GM23338 (cell line): ENCODE measurements around the gene GAK. TPM values are rescaled to one million over a fixed set of nuclear protein-coding genes. Genes with fewer than 3 reads are reported as not detected.

Experiments used
- ATAC-seq: fragments of 200-7000 bp; cut with Tn5 transposase; 3 replicates; pipeline ENCODE4 v1.9.1; 2020
- DNase-seq: peaks from one replicate; pipeline ENCODE4 v3.0.0-alpha.2; 2015; ENCODE audit warnings: low spot score
- H2AFZ ChIP-seq: fragments of 200-600 bp; sonication (generic); 2 replicates; pipeline ENCODE4 v1.8.0; 2016; ENCODE audit warnings: antibody characterized with exemption, mild to moderate bottlenecking, moderate library complexity
- H3F3A ChIP-seq: fragments of 200-600 bp; sonication (generic); replicated peaks from 2 replicates; pipeline ENCODE4 v1.8.0; 2017; ENCODE audit warnings: antibody characterized with exemption, mixed run types, low read depth
- H3K27ac ChIP-seq: fragments of 200-600 bp; sonication (generic); 2 replicates; pipeline ENCODE4 v1.6.1; 2016; ENCODE audit warnings: low read depth
- H3K27me3 ChIP-seq: fragments of 200-600 bp; sonication (generic); 2 replicates; pipeline ENCODE4 v1.8.0; 2016; ENCODE audit warnings: mild to moderate bottlenecking, mixed run types, moderate library complexity; ENCODE audit not compliant: insufficient read depth
- H3K36me3 ChIP-seq: fragments of 200-600 bp; sonication (generic); 2 replicates; pipeline ENCODE4 v1.8.0; 2016; ENCODE audit warnings: mild to moderate bottlenecking; ENCODE audit not compliant: insufficient read depth
- H3K4me1 ChIP-seq: fragments of 200-600 bp; sonication (generic); 2 replicates; pipeline ENCODE4 v1.8.0; 2016; ENCODE audit warnings: mild to moderate bottlenecking, moderate library complexity; ENCODE audit not compliant: insufficient read depth
- H3K4me2 ChIP-seq: fragments of 200-600 bp; sonication (generic); 2 replicates; pipeline ENCODE4 v1.7.1; 2017; ENCODE audit warnings: mixed run types
- H3K4me3 ChIP-seq: fragments of 200-600 bp; sonication (generic); 2 replicates; pipeline ENCODE4 v1.6.1; 2016; ENCODE audit warnings: mixed run types
- H3K79me2 ChIP-seq: fragments of 200-600 bp; sonication (generic); replicated peaks from 2 replicates; pipeline ENCODE4 v1.8.0; 2017; ENCODE audit warnings: mild to moderate bottlenecking; ENCODE audit not compliant: insufficient read depth
- H3K9me2 ChIP-seq: fragments of 200-600 bp; sonication (generic); 2 replicates; pipeline ENCODE4 v1.8.0; 2017; ENCODE audit not compliant: insufficient read depth
- H4K20me1 ChIP-seq: fragments of 200-600 bp; sonication (generic); replicated peaks from 2 replicates; pipeline ENCODE4 v1.8.0; 2017; ENCODE audit warnings: mild to moderate bottlenecking; ENCODE audit not compliant: insufficient read depth
- H3K27ac Mint-ChIP-seq: 2 replicates; pipeline ENCODE4 v1.8.0; 2020; ENCODE audit warnings: inconsistent platforms, mild to moderate bottlenecking, moderate library complexity, mixed read lengths
- H3K27me3 Mint-ChIP-seq: 3 replicates; pipeline ENCODE4 v1.8.0; 2022; ENCODE audit warnings: low read depth, mild to moderate bottlenecking, moderate library complexity, mixed read lengths, inconsistent platforms; ENCODE audit not compliant: insufficient read depth, poor library complexity
- H3K36me3 Mint-ChIP-seq: 3 replicates; pipeline ENCODE4 v1.8.0; 2021; ENCODE audit warnings: low read depth, mild to moderate bottlenecking, inconsistent platforms, moderate library complexity, mixed read lengths
- H3K4me1 Mint-ChIP-seq: 3 replicates; pipeline ENCODE4 v1.8.0; 2020; ENCODE audit warnings: mild to moderate bottlenecking, inconsistent platforms, mixed read lengths
- H3K4me3 Mint-ChIP-seq: 3 replicates; pipeline ENCODE4 v1.8.0; 2021; ENCODE audit warnings: moderate library complexity, mild to moderate bottlenecking, inconsistent platforms, mixed read lengths
- H3K9me3 Mint-ChIP-seq: 3 replicates; pipeline ENCODE4 v1.8.0; 2020; ENCODE audit warnings: moderate library complexity, mild to moderate bottlenecking, inconsistent platforms, mixed read lengths
- CREB1 ChIP-seq: fragments of 250-450 bp; sonication (Bioruptor Pico); IDR thresholded peaks from 2 replicates; pipeline ENCODE4 v1.5.0; 2020; ENCODE audit warnings: low read depth, mild to moderate bottlenecking, moderate library complexity
- EZH2 ChIP-seq: fragments of 200-600 bp; sonication (generic); IDR thresholded peaks from one replicate; pipeline ENCODE4 v1.8.0; 2017; ENCODE audit warnings: antibody characterized with exemption, mild to moderate bottlenecking, low read depth; ENCODE audit not compliant: unreplicated experiment
- EZH2phosphoT487 ChIP-seq: fragments of 200-600 bp; sonication (generic); IDR thresholded peaks from one replicate; pipeline ENCODE4 v1.8.1; 2018; ENCODE audit warnings: antibody characterized with exemption; ENCODE audit not compliant: unreplicated experiment
- NANOG ChIP-seq: IDR thresholded peaks from 2 replicates; pipeline ENCODE4 v1.6.1; 2016; ENCODE audit warnings: antibody characterized with exemption, borderline replicate concordance
- STAT1 ChIP-seq: IDR thresholded peaks from one replicate; pipeline ENCODE4 v1.6.1; 2016; ENCODE audit warnings: antibody characterized with exemption; ENCODE audit not compliant: unreplicated experiment
- polyA plus RNA-seq: library from polyadenylated mRNA; unstranded; fragments of >200 nt; fragmentation: Nextera tagmentation; extraction: Ambion mirVana; gene quantifications from 2 replicates; pipeline ENCODE4 v1.2.1, GENCODE V29; 2016
- total RNA-seq: library from RNA; depleted of rRNA; stranded (reverse); fragments of >200 nt; shearing (Covaris generic); gene quantifications from 2 replicates; pipeline ENCODE4 v1.2.3, GENCODE V29; 2014
- TF ChIP-seq, protein P1 (sequence below), 2 experiments: fragments of 200-600 bp in 1 of 2; sonication (generic) in 1 of 2; conservative IDR thresholded peaks; 2 replicates each; pipeline versions ENCODE4 v1.5.1 to v1.6.1; 2016 to 2017; ENCODE audit warnings: antibody characterized with exemption in 2 of 2, low read depth in 2 of 2, mild to moderate bottlenecking in 2 of 2, moderate library complexity in 1 of 2
- TF ChIP-seq, protein P2 (sequence below): fragments of 250-450 bp; sonication (Bioruptor Pico); IDR thresholded peaks from 2 replicates; pipeline ENCODE4 v1.5.0; 2020; ENCODE audit warnings: mild to moderate bottlenecking, moderate library complexity

The GAK gene
- total and polyA plus RNA-seq, 2 experiments from 2014 or later: 48.5 to 124 TPM

DNA sequence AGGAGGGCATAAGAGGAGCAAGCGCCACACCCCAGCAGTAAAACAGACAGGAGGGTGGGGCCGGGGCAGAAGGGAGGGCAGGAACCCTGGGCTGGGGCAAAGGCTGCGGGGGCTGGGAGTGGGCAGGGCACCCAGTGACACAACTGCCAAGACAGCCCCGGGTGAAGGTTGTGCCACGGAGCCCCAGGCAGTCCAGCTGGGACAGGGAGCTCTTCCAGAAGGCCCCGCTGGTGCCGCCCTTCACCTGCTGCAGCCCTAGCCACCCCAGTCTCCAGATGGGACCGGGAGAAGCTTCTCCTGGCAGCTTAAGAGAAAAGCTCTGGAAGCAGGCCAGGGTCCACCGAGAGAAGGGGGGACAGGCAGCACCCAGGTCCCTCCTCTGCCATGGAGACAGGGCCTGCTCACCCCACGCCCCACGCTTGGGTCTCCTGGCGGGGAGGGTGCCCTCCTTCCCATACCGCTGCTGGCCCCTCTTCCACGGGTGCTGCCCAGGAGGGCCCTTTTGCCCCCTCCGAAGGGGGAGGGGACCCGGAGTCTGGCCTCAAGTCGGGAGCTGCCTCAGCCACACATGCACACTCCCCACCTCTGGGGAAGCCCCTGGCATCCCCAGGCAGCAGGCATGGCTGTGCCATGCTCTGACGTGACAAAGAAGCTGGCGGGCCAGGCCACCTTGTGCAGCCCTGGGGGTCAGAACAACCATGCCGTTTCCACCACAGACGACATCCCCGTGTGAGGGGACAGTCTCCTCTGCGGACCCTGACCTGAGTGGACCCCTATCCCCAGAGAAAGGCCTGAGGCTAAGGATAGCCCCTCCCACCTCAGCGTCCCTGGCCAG is 39.8 kb upstream of the GAK start:
- DNase-seq (no peak), ATAC-seq (no peak)
- Histone ChIP-seq H3K79me2 (no peaks in the 10 kb centered on the region), H4K20me1 (no peaks in the 10 kb centered on the region), H3K4me2 (peak overlapping the region; percentile 83), H3K4me1 (no peaks in the 10 kb centered on the region), H3K4me3 (peak overlapping the region; percentile 87), H3F3A (peaks cover 4% of the 10 kb centered on the region; the same call in 1 of the 2 replicates), H3K27me3 (peaks cover 20% of the 10 kb centered on the region; the same call in 1 of the 2 replicates), H3K9me2 (no peaks in the 10 kb centered on the region), H3K36me3 (no peaks in the 10 kb centered on the region), H2AFZ (no peak overlapping the region), H3K27ac (no peak overlapping the region)
- Mint-ChIP-seq H3K4me3 (0 out of 3 replicates have a peak overlapping the region, but pooled peaks have one; percentile 54), H3K27ac (no peak overlapping the region), H3K36me3 (no peaks in the 10 kb centered on the region), H3K4me1 (no peaks in the 10 kb centered on the region), H3K9me3 (peaks cover 16% of the 10 kb centered on the region; the same call in 1 of the 3 replicates), H3K27me3 (peaks cover 24% of the 10 kb centered on the region)
- TF ChIP-seq CREB1 (CRISPR knock-in tag) (no peak), EZH2 (no peak)

DNA sequence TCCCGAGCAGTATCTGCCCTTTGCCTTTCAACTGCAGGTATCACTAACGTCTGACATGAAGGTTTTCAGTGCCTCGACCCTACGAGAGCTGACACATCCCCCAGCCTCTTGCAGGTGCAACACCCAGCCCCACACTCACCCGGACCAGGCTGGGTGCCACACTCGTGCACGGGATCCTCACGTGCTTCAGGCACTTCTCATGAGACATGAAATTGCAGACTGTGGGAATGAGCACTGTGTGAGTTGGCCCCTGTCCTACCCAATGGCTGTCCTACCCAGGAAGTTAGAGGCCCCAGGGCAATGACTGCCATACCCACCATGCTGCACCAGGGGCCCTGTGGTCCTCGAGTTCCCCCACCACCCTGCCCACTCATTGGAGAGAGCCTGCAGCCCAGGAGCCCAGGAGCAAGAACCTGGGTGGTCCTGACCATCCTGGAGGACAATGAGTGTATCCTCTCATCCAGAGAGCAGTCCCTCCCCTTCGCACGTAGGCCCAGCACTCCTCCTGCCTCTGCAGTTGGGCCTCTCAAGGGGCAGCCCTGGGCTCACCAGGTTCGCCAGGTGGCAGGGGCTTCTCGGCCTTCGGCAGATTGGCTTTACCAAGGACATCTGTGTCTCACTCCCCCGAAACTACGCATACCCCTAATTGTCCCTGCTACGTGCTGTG is 38.9 kb upstream of the GAK start:
- no peak overlapping the region for H3K27ac ChIP-seq
- ATAC-seq: no peak
- peaks cover 4% of the 10 kb centered on the region; the same call in 1 of the 2 replicates for H3F3A ChIP-seq
- H3K27me3 ChIP-seq: peaks cover 20% of the 10 kb centered on the region; the same call in 1 of the 2 replicates
- Mint-ChIP-seq H3K9me3 (peaks cover 12% of the 10 kb centered on the region; the same call in 1 of the 3 replicates), H3K27me3 (peaks cover 25% of the 10 kb centered on the region), H3K27ac (no peak overlapping the region), H3K36me3 (no peaks in the 10 kb centered on the region), H3K4me1 (no peaks in the 10 kb centered on the region), H3K4me3 (no peak overlapping the region; the same call in 2 of the 3 replicates)
- no peaks in the 10 kb centered on the region for H3K9me2 ChIP-seq
- H3K36me3 ChIP-seq: no peaks in the 10 kb centered on the region
- no peaks in the 10 kb centered on the region for H3K4me1 ChIP-seq
- H3K4me2 ChIP-seq: no peak overlapping the region
- H4K20me1 ChIP-seq: no peaks in the 10 kb centered on the region
- no peak for DNase-seq
- H3K4me3 ChIP-seq: no peak overlapping the region
- no peak overlapping the region for H2AFZ ChIP-seq
- H3K79me2 ChIP-seq: no peaks in the 10 kb centered on the region
- TF ChIP-seq, protein P1, sequence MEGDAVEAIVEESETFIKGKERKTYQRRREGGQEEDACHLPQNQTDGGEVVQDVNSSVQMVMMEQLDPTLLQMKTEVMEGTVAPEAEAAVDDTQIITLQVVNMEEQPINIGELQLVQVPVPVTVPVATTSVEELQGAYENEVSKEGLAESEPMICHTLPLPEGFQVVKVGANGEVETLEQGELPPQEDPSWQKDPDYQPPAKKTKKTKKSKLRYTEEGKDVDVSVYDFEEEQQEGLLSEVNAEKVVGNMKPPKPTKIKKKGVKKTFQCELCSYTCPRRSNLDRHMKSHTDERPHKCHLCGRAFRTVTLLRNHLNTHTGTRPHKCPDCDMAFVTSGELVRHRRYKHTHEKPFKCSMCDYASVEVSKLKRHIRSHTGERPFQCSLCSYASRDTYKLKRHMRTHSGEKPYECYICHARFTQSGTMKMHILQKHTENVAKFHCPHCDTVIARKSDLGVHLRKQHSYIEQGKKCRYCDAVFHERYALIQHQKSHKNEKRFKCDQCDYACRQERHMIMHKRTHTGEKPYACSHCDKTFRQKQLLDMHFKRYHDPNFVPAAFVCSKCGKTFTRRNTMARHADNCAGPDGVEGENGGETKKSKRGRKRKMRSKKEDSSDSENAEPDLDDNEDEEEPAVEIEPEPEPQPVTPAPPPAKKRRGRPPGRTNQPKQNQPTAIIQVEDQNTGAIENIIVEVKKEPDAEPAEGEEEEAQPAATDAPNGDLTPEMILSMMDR (conservative IDR thresholded peaks at IDR 0.05; ENCODE audit: low read depth in 2 of 2): no peak
- no peak for TF ChIP-seq EZH2phosphoT487
- TF ChIP-seq, protein P2, sequence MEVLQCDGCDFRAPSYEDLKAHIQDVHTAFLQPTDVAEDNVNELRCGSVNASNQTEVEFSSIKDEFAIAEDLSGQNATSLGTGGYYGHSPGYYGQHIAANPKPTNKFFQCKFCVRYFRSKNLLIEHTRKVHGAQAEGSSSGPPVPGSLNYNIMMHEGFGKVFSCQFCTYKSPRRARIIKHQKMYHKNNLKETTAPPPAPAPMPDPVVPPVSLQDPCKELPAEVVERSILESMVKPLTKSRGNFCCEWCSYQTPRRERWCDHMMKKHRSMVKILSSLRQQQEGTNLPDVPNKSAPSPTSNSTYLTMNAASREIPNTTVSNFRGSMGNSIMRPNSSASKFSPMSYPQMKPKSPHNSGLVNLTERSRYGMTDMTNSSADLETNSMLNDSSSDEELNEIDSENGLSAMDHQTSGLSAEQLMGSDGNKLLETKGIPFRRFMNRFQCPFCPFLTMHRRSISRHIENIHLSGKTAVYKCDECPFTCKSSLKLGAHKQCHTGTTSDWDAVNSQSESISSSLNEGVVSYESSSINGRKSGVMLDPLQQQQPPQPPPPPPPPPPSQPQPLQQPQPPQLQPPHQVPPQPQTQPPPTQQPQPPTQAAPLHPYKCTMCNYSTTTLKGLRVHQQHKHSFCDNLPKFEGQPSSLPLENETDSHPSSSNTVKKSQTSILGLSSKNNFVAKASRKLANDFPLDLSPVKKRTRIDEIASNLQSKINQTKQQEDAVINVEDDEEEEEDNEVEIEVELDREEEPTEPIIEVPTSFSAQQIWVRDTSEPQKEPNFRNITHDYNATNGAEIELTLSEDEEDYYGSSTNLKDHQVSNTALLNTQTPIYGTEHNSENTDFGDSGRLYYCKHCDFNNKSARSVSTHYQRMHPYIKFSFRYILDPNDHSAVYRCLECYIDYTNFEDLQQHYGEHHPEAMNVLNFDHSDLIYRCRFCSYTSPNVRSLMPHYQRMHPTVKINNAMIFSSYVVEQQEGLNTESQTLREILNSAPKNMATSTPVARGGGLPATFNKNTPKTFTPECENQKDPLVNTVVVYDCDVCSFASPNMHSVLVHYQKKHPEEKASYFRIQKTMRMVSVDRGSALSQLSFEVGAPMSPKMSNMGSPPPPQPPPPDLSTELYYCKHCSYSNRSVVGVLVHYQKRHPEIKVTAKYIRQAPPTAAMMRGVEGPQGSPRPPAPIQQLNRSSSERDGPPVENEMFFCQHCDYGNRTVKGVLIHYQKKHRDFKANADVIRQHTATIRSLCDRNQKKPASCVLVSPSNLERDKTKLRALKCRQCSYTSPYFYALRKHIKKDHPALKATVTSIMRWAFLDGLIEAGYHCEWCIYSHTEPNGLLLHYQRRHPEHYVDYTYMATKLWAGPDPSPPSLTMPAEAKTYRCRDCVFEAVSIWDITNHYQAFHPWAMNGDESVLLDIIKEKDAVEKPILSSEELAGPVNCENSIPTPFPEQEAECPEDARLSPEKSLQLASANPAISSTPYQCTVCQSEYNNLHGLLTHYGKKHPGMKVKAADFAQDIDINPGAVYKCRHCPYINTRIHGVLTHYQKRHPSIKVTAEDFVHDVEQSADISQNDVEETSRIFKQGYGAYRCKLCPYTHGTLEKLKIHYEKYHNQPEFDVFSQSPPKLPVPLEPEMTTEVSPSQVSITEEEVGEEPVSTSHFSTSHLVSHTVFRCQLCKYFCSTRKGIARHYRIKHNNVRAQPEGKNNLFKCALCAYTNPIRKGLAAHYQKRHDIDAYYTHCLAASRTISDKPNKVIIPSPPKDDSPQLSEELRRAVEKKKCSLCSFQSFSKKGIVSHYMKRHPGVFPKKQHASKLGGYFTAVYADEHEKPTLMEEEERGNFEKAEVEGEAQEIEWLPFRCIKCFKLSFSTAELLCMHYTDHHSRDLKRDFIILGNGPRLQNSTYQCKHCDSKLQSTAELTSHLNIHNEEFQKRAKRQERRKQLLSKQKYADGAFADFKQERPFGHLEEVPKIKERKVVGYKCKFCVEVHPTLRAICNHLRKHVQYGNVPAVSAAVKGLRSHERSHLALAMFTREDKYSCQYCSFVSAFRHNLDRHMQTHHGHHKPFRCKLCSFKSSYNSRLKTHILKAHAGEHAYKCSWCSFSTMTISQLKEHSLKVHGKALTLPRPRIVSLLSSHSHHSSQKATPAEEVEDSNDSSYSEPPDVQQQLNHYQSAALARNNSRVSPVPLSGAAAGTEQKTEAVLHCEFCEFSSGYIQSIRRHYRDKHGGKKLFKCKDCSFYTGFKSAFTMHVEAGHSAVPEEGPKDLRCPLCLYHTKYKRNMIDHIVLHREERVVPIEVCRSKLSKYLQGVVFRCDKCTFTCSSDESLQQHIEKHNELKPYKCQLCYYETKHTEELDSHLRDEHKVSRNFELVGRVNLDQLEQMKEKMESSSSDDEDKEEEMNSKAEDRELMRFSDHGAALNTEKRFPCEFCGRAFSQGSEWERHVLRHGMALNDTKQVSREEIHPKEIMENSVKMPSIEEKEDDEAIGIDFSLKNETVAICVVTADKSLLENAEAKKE (CRISPR knock-in tag): no peak
- no peak for TF ChIP-seq NANOG
- TF ChIP-seq STAT1: no peak
- no peak for TF ChIP-seq EZH2
